Measurements from ENCODE around the gene ASAP3. TPM values are rescaled to one million over a fixed set of nuclear protein-coding genes. Genes with fewer than 3 reads are reported as not detected.

The ASAP3 gene
- total and polyA plus RNA-seq, 9 of the 15 experiments (the other 6 are each of a cell fraction or from before 2014, with no cell fraction given), result 1.7 to 31.2 (median 17.4) TPM

DNA sequence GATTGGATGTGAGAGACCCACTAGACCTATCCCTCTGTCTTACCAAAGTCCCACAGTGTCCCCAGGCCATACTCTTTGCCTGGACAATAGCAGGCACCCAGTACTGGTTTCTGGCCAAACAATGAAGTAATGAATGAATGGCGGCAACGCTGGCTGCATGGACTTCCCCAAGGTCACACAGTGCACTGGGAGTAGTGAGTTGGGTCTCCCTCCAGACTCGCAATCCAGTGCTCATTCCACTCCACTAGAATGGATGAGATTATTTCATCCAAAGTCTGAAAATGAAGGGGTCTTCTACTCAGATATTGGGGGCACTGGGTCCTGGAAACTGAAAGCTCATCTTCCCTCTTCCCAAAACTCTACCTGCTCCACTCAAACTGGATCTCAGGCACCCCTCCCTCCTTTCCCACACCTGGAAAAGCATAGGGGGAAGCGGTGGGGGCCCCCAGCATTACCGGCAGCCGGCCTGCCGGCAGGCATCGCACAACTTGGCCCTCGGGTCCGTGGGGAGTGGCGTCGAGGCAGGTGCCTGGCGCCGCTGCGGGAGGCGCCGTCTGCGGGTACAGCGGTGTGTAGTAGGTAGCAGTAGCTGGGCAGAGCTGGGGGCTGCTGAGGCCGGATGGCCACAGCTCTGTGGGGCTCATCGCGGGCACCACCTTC lies 46.2 kb upstream of the ASAP3 start (continued):
- TF ChIP-seq CREB5 (CRISPR knock-in tag; IDR thresholded peaks at IDR 0.05), result no peak
- TF ChIP-seq, protein P1, sequence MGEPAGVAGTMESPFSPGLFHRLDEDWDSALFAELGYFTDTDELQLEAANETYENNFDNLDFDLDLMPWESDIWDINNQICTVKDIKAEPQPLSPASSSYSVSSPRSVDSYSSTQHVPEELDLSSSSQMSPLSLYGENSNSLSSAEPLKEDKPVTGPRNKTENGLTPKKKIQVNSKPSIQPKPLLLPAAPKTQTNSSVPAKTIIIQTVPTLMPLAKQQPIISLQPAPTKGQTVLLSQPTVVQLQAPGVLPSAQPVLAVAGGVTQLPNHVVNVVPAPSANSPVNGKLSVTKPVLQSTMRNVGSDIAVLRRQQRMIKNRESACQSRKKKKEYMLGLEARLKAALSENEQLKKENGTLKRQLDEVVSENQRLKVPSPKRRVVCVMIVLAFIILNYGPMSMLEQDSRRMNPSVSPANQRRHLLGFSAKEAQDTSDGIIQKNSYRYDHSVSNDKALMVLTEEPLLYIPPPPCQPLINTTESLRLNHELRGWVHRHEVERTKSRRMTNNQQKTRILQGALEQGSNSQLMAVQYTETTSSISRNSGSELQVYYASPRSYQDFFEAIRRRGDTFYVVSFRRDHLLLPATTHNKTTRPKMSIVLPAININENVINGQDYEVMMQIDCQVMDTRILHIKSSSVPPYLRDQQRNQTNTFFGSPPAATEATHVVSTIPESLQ (CRISPR knock-in tag; IDR thresholded peaks at IDR 0.05), result no peak
- no peak for TF ChIP-seq ZNF79 (CRISPR knock-in tag; IDR thresholded peaks at IDR 0.05; ENCODE audit: low read depth)
- TF ChIP-seq TAF9B (IDR thresholded peaks at IDR 0.05; ENCODE audit: partially characterized antibody), result no peak
- 0 out of 2 replicates have a peak, but pooled peaks have one; percentile 31 for TF ChIP-seq ZNF232 (CRISPR knock-in tag; IDR thresholded peaks at IDR 0.05)
- no peak for TF ChIP-seq PHF21A (IDR thresholded peaks at IDR 0.05; ENCODE audit: borderline replicate concordance, low read depth)
- no peak for TF ChIP-seq JUNB (CRISPR knock-in tag; conservative IDR thresholded peaks at IDR 0.05)
- TF ChIP-seq ILK (tag; IDR thresholded peaks at IDR 0.05; ENCODE audit: borderline replicate concordance, low read depth), result no peak
- TF ChIP-seq ETS2 (tag; IDR thresholded peaks at IDR 0.05; ENCODE audit: borderline replicate concordance, poor library complexity, severe bottlenecking), result no peak
- no peak for TF ChIP-seq ZBTB34 (CRISPR knock-in tag; IDR thresholded peaks at IDR 0.05)
- TF ChIP-seq ZNF24 (IDR thresholded peaks at IDR 0.05), result peak; percentile 97
- TF ChIP-seq MITF (IDR thresholded peaks at IDR 0.05), result no peak
- TF ChIP-seq HNRNPLL (IDR thresholded peaks at IDR 0.05; ENCODE audit: low read depth, low read length, poor library complexity, severe bottlenecking), result no peak
- TF ChIP-seq ELF1 (tag; IDR thresholded peaks at IDR 0.05), result no peak
- TF ChIP-seq TARDBP (IDR thresholded peaks at IDR 0.05), result no peak
- peak; percentile 25 for TF ChIP-seq CHD4 (IDR thresholded peaks at IDR 0.05; ENCODE audit: insufficient read depth, insufficient replicate concordance, low read depth, low read length, poor library complexity, severe bottlenecking)
- no peak for TF ChIP-seq ZNF274 (IDR thresholded peaks at IDR 0.05; ENCODE audit: borderline replicate concordance, low read depth, low read length)
- TF ChIP-seq YY1 (IDR thresholded peaks at IDR 0.05; ENCODE audit: borderline replicate concordance in 1 of 3, control insufficient read depth in 1 of 3, extremely low read depth in 1 of 3, insufficient read depth in 3 of 3, insufficient read length in 1 of 3, insufficient replicate concordance in 2 of 3, low read depth in 1 of 3, low read length in 2 of 3), result peak in 1 of 3 experiments; percentile 56
- no peak for TF ChIP-seq TFAM (CRISPR knock-in tag; conservative IDR thresholded peaks at IDR 0.05)
